ENCODE data around the gene EEF2. TPM values are rescaled to one million over a fixed set of nuclear protein-coding genes. Genes with fewer than 3 reads are reported as not detected.

Gene EEF2
- total RNA-seq, 3 donors from 2014 or later: 1,826 to 2,582 (median 2,012) TPM

- no peak for ATAC-seq
Measured at GRCh38 chr19:4031420-4031819, 46.2 kb upstream of the EEF2 start.

GRCh38 chr19:4030981-4031380, 45.7 kb upstream of the EEF2 start:
- H3K9me3 ChIP-seq: no peaks in the 10 kb centered on the region
- H3K36me3 ChIP-seq (ENCODE audit: low read depth): no peaks in the 10 kb centered on the region
- intact Hi-C loops (cut with DNase I, micrococcal nuclease): no loop called here
- DNase-seq (no peak), ATAC-seq (no peak)
- H3K4me3 ChIP-seq: no peak overlapping the region
- H3K4me1 ChIP-seq (ENCODE audit: low read depth): no peaks in the 10 kb centered on the region
- TF ChIP-seq CTCF (IDR thresholded peaks at IDR 0.05): no peak

More at GRCh38 chr19:4031420-4031819, 46.2 kb upstream of the EEF2 start:
- no peaks in the 10 kb centered on the region for H3K36me3 ChIP-seq (ENCODE audit: low read depth)
- intact Hi-C loops (cut with DNase I, micrococcal nuclease): no loop called here
- H3K9me3 ChIP-seq: no peaks in the 10 kb centered on the region
- DNase-seq: peak in 1 of 3 donors; percentile 48
- H3K4me1 ChIP-seq (ENCODE audit: low read depth): no peaks in the 10 kb centered on the region
- no peak for TF ChIP-seq CTCF (IDR thresholded peaks at IDR 0.05)
- no peak overlapping the region for H3K4me3 ChIP-seq

- no peak for DNase-seq
- H3K4me1 ChIP-seq (ENCODE audit: low read depth): no peaks in the 10 kb centered on the region
- H3K36me3 ChIP-seq (ENCODE audit: low read depth): no peaks in the 10 kb centered on the region
- H3K9me3 ChIP-seq: no peaks in the 10 kb centered on the region
- no peak for ATAC-seq
- H3K4me3 ChIP-seq: no peak overlapping the region
- no peak for TF ChIP-seq CTCF (IDR thresholded peaks at IDR 0.05)
- intact Hi-C loops (cut with DNase I, micrococcal nuclease): no loop called here
Measured at GRCh38 chr19:4030552-4030951, 45.3 kb upstream of the EEF2 start.

- H3K36me3 ChIP-seq (ENCODE audit: low read depth): no peaks in the 10 kb centered on the region
- no peak for DNase-seq
- no peaks in the 10 kb centered on the region for H3K4me1 ChIP-seq (ENCODE audit: low read depth)
- TF ChIP-seq CTCF (IDR thresholded peaks at IDR 0.05): no peak
- intact Hi-C loops (cut with DNase I, micrococcal nuclease): no loop called here
- H3K4me3 ChIP-seq: no peak overlapping the region
- ATAC-seq: no peak
- H3K9me3 ChIP-seq: no peaks in the 10 kb centered on the region
Measured at GRCh38 chr19:4029247-4029614, 44.0 kb upstream of the EEF2 start.

- H3K4me1 ChIP-seq (ENCODE audit: low read depth): no peaks in the 10 kb centered on the region
- no peak for TF ChIP-seq CTCF (IDR thresholded peaks at IDR 0.05)
- H3K36me3 ChIP-seq (ENCODE audit: low read depth): no peaks in the 10 kb centered on the region
- intact Hi-C loops (cut with DNase I, micrococcal nuclease): no loop called here
- DNase-seq (peak in 1 of 3 donors; percentile 48), ATAC-seq (no peak)
- H3K9me3 ChIP-seq: no peaks in the 10 kb centered on the region
- no peak overlapping the region for H3K4me3 ChIP-seq
Measured at GRCh38 chr19:4028334-4029246, 43.3 kb upstream of the EEF2 start.

Data from mucosa of descending colon (tissue), 3 donors.